H1 (cell line): ENCODE data around the gene MMP11. TPM values are rescaled to one million over a fixed set of nuclear protein-coding genes. Genes with fewer than 3 reads are reported as not detected.

Experiments used
- BCL11A ChIP-seq, 2 experiments: IDR thresholded peaks; one replicate each; pipeline ENCODE4 v1.6.1; 2011; ENCODE audit warnings: low read depth in 2 of 2, low read length in 2 of 2, mild to moderate bottlenecking in 2 of 2
- CBX5 ChIP-seq: fragments of 300-800, 300-1000 bp; sonication (generic); IDR thresholded peaks from 2 replicates; pipeline ENCODE4 v1.7.1; 2016; ENCODE audit warnings: antibody characterized with exemption, low read length, low read depth
- CBX8 ChIP-seq: fragments of 300-800, 300-1000 bp; sonication (generic); IDR thresholded peaks from 2 replicates; pipeline ENCODE4 v1.7.1; 2016; ENCODE audit warnings: low read depth, low read length, borderline replicate concordance
- CHD1 ChIP-seq: IDR thresholded peaks from 2 replicates; pipeline ENCODE4 v1.6.1; 2012; ENCODE audit warnings: low read depth, low read length, improper control_type of control experiment
- POLR2A ChIP-seq, 2 experiments: IDR thresholded peaks; 1 replicate in 1 of 2; 2 replicates in 1 of 2; pipeline ENCODE4 v1.6.1; 2011; ENCODE audit warnings: low read depth in 2 of 2, low read length in 2 of 2, mild to moderate bottlenecking in 2 of 2; ENCODE audit errors: control extremely low read depth in 1 of 2
- SAP30 ChIP-seq: fragments of 300-600 bp; sonication (generic); IDR thresholded peaks from 2 replicates; pipeline ENCODE4 v1.7.1; 2012; ENCODE audit warnings: low read length, moderate library complexity, mild to moderate bottlenecking, inconsistent platforms; ENCODE audit not compliant: insufficient read depth, insufficient replicate concordance
- SP4 ChIP-seq: IDR thresholded peaks from 2 replicates; pipeline ENCODE4 v1.6.1; 2012; ENCODE audit warnings: low read length, inconsistent platforms
- polyA plus RNA-seq, 7 experiments: library from polyadenylated mRNA; depleted of rRNA in 3 of 7; stranded (reverse) in 5 of 7; unstranded in 2 of 7; fragments of >200 nt in 5 of 7; fragments of 200-250 nt in 2 of 7; gene quantifications; 1 replicate in 5 of 7; 2 replicates in 1 of 7; 4 replicates in 1 of 7; pipeline versions ENCODE4 v1.2.1 to v1.2.3, GENCODE V29; 2011 to 2013; ENCODE audit warnings: missing spikeins in 2 of 7, mixed read lengths in 2 of 7
- total RNA-seq: library from RNA; stranded (reverse); fragmentation: NEBNext Ultra II Directional; extraction: Animal tissue kit (Norgen Biotek cat#: 25700); gene quantifications from 2 replicates; pipeline ENCODE4 v1.2.1, GENCODE V29; 2021

Gene MMP11
- total and polyA plus RNA-seq, 2 of the 8 experiments (the other 6 are each of a cell fraction or from before 2014, with no cell fraction given), result 10.2 to 18.3 TPM

GRCh38 chr22:23826510-23827350 is 54.1 kb downstream of the MMP11 start (continued):
- TF ChIP-seq SAP30, result no peak
- TF ChIP-seq POLR2A (IDR thresholded peaks at IDR 0.05; ENCODE audit: control extremely low read depth in 1 of 2, low read depth in 2 of 2, low read length in 2 of 2), result no peak
- no peak for TF ChIP-seq CBX8
- TF ChIP-seq BCL11A (IDR thresholded peaks at IDR 0.05; ENCODE audit: low read depth in 2 of 2, low read length in 2 of 2), result no peak
- no peak for TF ChIP-seq CHD1
- no peak for TF ChIP-seq SP4
- no peak for TF ChIP-seq CBX5
- TF ChIP-seq, all 59 proteins: peak for 0
